Vagina (tissue), 2 donors: ENCODE data around the gene AGL. TPM values are rescaled to one million over a fixed set of nuclear protein-coding genes. Genes with fewer than 3 reads are reported as not detected.

ENCODE experiments used
- DNase-seq, 2 donors: peaks; one replicate each; pipeline ENCODE4 v3.0.0-alpha.2; 2017; ENCODE audit errors: extremely low spot score in 2 of 2
- H3K27ac ChIP-seq: fragments of 200-600 bp; sonication (generic); one replicate; pipeline ENCODE4 v1.5.1; 2019
- H3K27me3 ChIP-seq: fragments of 200-600 bp; sonication (generic); one replicate; pipeline ENCODE4 v1.5.1; 2019
- H3K36me3 ChIP-seq, 2 donors: fragments of 200-600 bp; sonication (generic); one replicate each; pipeline ENCODE4 v1.5.1; 2017 to 2019
- H3K4me1 ChIP-seq: fragments of 200-600 bp; sonication (generic); one replicate; pipeline ENCODE4 v1.5.1; 2019
- H3K4me3 ChIP-seq, 2 donors: fragments of 200-600 bp; sonication (generic); 1 replicate in 1 of 2; 2 replicates in 1 of 2; pipeline ENCODE4 v1.5.1; 2016 to 2019
- H3K9me3 ChIP-seq: fragments of 200-600 bp; sonication (generic); one replicate; pipeline ENCODE4 v1.5.1; 2019
- POLR2A ChIP-seq, 2 donors: fragments of 450-650 bp; IDR thresholded peaks; one replicate each; pipeline ENCODE4 v1.6.1; 2017; ENCODE audit warnings: antibody characterized with exemption in 2 of 2, mild to moderate bottlenecking in 2 of 2, moderate library complexity in 2 of 2
- POLR2AphosphoS5 ChIP-seq, 2 donors: sonication (generic); formaldehyde crosslinking; IDR thresholded peaks; one replicate each; pipeline ENCODE4 v1.9.0; 2017; ENCODE audit warnings: antibody characterized with exemption in 2 of 2, mild to moderate bottlenecking in 2 of 2, low read depth in 1 of 2; ENCODE audit not compliant: insufficient read depth in 1 of 2
- intact Hi-C: fragments of 100-400 bp; cut with DNase I; formaldehyde crosslinking; loops from one replicate; pipeline ENCODE4 v1.15.1; 2023
- total RNA-seq: library from RNA; depleted of rRNA; stranded (reverse); fragments of >200 nt; gene quantifications from one replicate; pipeline ENCODE4 v1.2.3, GENCODE V29; 2016
- TF ChIP-seq, protein P1 (sequence below), 3 experiments: fragments of 450-650 bp in 2 of 3; fragments of 200-600 bp in 1 of 3; sonication (generic) in 1 of 3; IDR thresholded peaks; one replicate each; pipeline ENCODE4 v1.5.1; 2017 to 2019; ENCODE audit warnings: antibody characterized with exemption in 3 of 3, mild to moderate bottlenecking in 2 of 3, moderate library complexity in 2 of 3

Gene AGL
- total RNA-seq, 1 donor from 2014 or later: 14.0 TPM

GRCh38 chr1:99860703-99861102, 10.5 kb downstream of the AGL start:
- Histone ChIP-seq H3K27me3 (no peaks in the 10 kb centered on the region), H3K4me3 (no peak overlapping the region), H3K4me1 (no peaks in the 10 kb centered on the region), H3K9me3 (no peaks in the 10 kb centered on the region), H3K27ac (no peak overlapping the region), H3K36me3 (peaks cover 0 to 17% of the 10 kb centered on the region in 2 donors)
- TF ChIP-seq POLR2AphosphoS5 (IDR thresholded peaks at IDR 0.05; ENCODE audit: insufficient read depth in 1 of 2, low read depth in 1 of 2) (no peak), POLR2A (IDR thresholded peaks at IDR 0.05) (no peak)
- TF ChIP-seq, protein P1, sequence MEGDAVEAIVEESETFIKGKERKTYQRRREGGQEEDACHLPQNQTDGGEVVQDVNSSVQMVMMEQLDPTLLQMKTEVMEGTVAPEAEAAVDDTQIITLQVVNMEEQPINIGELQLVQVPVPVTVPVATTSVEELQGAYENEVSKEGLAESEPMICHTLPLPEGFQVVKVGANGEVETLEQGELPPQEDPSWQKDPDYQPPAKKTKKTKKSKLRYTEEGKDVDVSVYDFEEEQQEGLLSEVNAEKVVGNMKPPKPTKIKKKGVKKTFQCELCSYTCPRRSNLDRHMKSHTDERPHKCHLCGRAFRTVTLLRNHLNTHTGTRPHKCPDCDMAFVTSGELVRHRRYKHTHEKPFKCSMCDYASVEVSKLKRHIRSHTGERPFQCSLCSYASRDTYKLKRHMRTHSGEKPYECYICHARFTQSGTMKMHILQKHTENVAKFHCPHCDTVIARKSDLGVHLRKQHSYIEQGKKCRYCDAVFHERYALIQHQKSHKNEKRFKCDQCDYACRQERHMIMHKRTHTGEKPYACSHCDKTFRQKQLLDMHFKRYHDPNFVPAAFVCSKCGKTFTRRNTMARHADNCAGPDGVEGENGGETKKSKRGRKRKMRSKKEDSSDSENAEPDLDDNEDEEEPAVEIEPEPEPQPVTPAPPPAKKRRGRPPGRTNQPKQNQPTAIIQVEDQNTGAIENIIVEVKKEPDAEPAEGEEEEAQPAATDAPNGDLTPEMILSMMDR (IDR thresholded peaks at IDR 0.05): no peak
- DNase-seq: no peak
- intact Hi-C loops: no loop called here

DNA sequence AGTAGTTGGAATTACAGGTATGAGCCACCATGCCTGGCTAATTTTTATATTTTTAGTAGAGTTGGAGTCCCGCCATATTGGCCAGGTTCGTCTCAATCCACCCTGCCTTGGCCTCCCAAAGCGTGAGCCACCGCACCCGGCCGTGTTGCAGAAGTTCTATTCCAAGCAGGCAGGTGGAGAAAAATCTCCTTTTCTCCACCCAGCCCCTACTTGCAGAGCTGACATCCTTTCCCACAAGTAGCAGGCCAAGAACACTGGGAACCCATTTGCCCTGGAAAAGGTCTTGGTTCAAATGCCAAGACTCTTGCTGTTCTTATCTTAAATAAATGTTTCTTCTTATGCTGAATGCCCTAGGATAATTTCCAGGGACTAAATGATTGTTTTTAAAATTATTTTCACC, 17.5 kb downstream of the AGL start:
- no peak for DNase-seq
- Histone ChIP-seq H3K9me3 (no peaks in the 10 kb centered on the region), H3K27me3 (no peaks in the 10 kb centered on the region), H3K36me3 (peaks cover 0 to 10% of the 10 kb centered on the region in 2 donors), H3K4me1 (no peaks in the 10 kb centered on the region), H3K4me3 (no peak overlapping the region), H3K27ac (no peak overlapping the region)
- no peak for TF ChIP-seq POLR2A (IDR thresholded peaks at IDR 0.05)
- no peak for TF ChIP-seq POLR2AphosphoS5 (IDR thresholded peaks at IDR 0.05; ENCODE audit: insufficient read depth in 1 of 2, low read depth in 1 of 2)
- TF ChIP-seq, protein P1 (IDR thresholded peaks at IDR 0.05): no peak
- intact Hi-C loops: no loop called here

DNA sequence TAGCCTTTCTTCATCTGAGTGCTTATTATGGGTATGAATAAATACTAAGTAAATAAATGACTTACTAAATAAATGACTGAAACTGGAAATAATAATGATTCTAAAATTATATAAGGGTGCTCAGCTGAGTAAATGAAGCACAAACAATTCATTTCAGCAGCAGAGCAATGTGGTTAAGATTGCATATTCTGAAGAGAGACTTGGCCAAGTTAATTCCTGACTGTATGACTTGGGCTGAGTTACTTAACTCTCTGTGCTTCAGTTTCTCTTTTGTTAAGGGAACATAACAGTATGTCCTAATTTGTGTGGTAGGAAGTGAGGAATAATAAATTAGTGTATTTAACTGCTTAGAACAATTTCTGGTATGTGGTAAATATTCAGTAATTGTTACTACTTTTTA, 19.1 kb downstream of the AGL start:
- no peaks in the 10 kb centered on the region for H3K9me3 ChIP-seq
- no peak for DNase-seq
- peaks cover 0 to 7% of the 10 kb centered on the region in 2 donors for H3K36me3 ChIP-seq
- H3K4me1 ChIP-seq: no peaks in the 10 kb centered on the region
- no peak overlapping the region for H3K27ac ChIP-seq
- intact Hi-C loops: no loop called here
- TF ChIP-seq POLR2A (IDR thresholded peaks at IDR 0.05): no peak
- TF ChIP-seq, protein P1 (IDR thresholded peaks at IDR 0.05): no peak
- TF ChIP-seq POLR2AphosphoS5 (IDR thresholded peaks at IDR 0.05; ENCODE audit: insufficient read depth in 1 of 2, low read depth in 1 of 2): no peak
- no peaks in the 10 kb centered on the region for H3K27me3 ChIP-seq
- no peak overlapping the region for H3K4me3 ChIP-seq

DNA sequence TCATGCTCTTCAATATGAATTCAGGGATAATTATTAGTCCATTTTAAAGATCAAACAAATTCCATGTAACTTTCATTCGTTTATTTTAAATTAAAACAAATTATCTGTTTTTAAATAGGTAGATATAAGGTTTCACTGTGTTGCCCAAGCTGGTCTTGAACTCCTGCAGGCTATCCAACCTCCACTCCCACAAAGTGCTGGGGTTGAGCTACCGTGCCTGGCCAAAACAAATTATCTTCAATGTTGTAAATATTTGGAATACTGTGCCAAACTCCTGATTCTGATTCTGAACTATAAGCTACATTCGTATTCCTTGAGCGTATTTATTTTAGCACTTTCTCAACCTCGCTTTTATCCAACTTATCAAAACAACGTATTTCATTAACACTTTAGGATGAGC, 19.6 kb downstream of the AGL start:
- DNase-seq: no peak
- H3K27ac ChIP-seq: no peak overlapping the region
- H3K36me3 ChIP-seq: peaks cover 0 to 3% of the 10 kb centered on the region in 2 donors
- no peaks in the 10 kb centered on the region for H3K27me3 ChIP-seq
- intact Hi-C loops: no loop called here
- H3K4me1 ChIP-seq: no peaks in the 10 kb centered on the region
- no peak for TF ChIP-seq POLR2A (IDR thresholded peaks at IDR 0.05)
- TF ChIP-seq, protein P1 (IDR thresholded peaks at IDR 0.05): no peak
- TF ChIP-seq POLR2AphosphoS5 (IDR thresholded peaks at IDR 0.05; ENCODE audit: insufficient read depth in 1 of 2, low read depth in 1 of 2): no peak
- no peak overlapping the region for H3K4me3 ChIP-seq
- no peaks in the 10 kb centered on the region for H3K9me3 ChIP-seq

GRCh38 chr1:99872063-99872462, 21.9 kb downstream of the AGL start:
- DNase-seq: no peak
- Histone ChIP-seq H3K27ac (no peak overlapping the region), H3K27me3 (no peaks in the 10 kb centered on the region), H3K36me3 (peaks cover 0 to 6% of the 10 kb centered on the region in 2 donors), H3K9me3 (no peaks in the 10 kb centered on the region), H3K4me3 (no peak overlapping the region), H3K4me1 (no peaks in the 10 kb centered on the region)
- TF ChIP-seq POLR2A (IDR thresholded peaks at IDR 0.05): no peak
- no peak for TF ChIP-seq POLR2AphosphoS5 (IDR thresholded peaks at IDR 0.05; ENCODE audit: insufficient read depth in 1 of 2, low read depth in 1 of 2)
- TF ChIP-seq, protein P1 (IDR thresholded peaks at IDR 0.05): no peak
- intact Hi-C loops: no loop called here
